NB4 (cell line): ENCODE data around the gene ADAMTSL3.

Experiments
- CTCF ChIP-seq: IDR thresholded peaks from one replicate; pipeline ENCODE4 v1.5.1; 2012; ENCODE audit warnings: low read depth, low read length
- MAX ChIP-seq: IDR thresholded peaks from 2 replicates; pipeline ENCODE4 v1.6.1; 2011; ENCODE audit warnings: low read depth, low read length
- MYC ChIP-seq: IDR thresholded peaks from 2 replicates; pipeline ENCODE4 v1.6.1; 2011; ENCODE audit warnings: low read depth, low read length
- POLR2A ChIP-seq: IDR thresholded peaks from 2 replicates; pipeline ENCODE4 v1.6.1; 2011; ENCODE audit warnings: mild to moderate bottlenecking; ENCODE audit not compliant: insufficient read length; ENCODE audit errors: extremely low read depth

- TF ChIP-seq CTCF (no peak), MAX (no peak), POLR2A (no peak), MYC (no peak)
These were observed 9.5 kb upstream of the ADAMTSL3 start for GRCh38 chr15:83644439-83644838.
